Left lung (tissue), 10 donors: ENCODE measurements around the gene ABHD10. TPM values are rescaled to one million over a fixed set of nuclear protein-coding genes. Genes with fewer than 3 reads are reported as not detected.

Source experiments
- ATAC-seq: fragments of 200-7000 bp; cut with Tn5 transposase; one replicate; pipeline ENCODE4 v1.9.1; 2020; ENCODE audit warnings: moderate library complexity
- DNase-seq, 4 donors: peaks; one replicate each; pipeline ENCODE4 v3.0.0-alpha.2; 2013 to 2020
- H3K27ac ChIP-seq, 2 donors: fragments of 200-600 bp; sonication (generic) in 1 of 2; one replicate each; pipeline versions ENCODE4 v1.5.0 to v1.8.0; 2020 to 2021
- H3K27me3 ChIP-seq, 2 donors: fragments of 200-600 bp; sonication (generic) in 1 of 2; one replicate each; pipeline versions ENCODE4 v1.5.0 to v1.8.0; 2020 to 2021
- H3K36me3 ChIP-seq, 2 donors: fragments of 200-600 bp; sonication (generic) in 1 of 2; one replicate each; pipeline versions ENCODE4 v1.5.0 to v1.8.0; 2020 to 2021
- H3K4me1 ChIP-seq, 2 donors: fragments of 200-600 bp; one replicate each; pipeline ENCODE4 v1.8.0; 2021
- H3K4me3 ChIP-seq, 2 donors: fragments of 200-600 bp; sonication (generic) in 1 of 2; one replicate each; pipeline versions ENCODE4 v1.5.0 to v1.8.0; 2020 to 2021; ENCODE audit warnings: mild to moderate bottlenecking in 1 of 2
- H3K9me3 ChIP-seq, 2 donors: fragments of 200-600 bp; sonication (generic) in 1 of 2; one replicate each; pipeline versions ENCODE4 v1.5.0 to v1.8.0; 2020 to 2021
- intact Hi-C, 2 donors: fragments of 100-400 bp; cut with DNase I; formaldehyde crosslinking; loops; one replicate each; pipeline versions ENCODE4 v1.11.2 to v1.14.2; 2022
- polyA plus RNA-seq, 6 donors: library from polyadenylated mRNA; unstranded; fragments of 120-200 nt; gene quantifications; one replicate each; pipeline ENCODE4 v1.2.1, GENCODE V29; 2013; ENCODE audit not compliant: insufficient read length in 6 of 6
- total RNA-seq, 2 donors: library from RNA; stranded (reverse); fragmentation: NEBNext Ultra II Directional; extraction: Animal tissue kit (Norgen Biotek cat#: 25700); gene quantifications; one replicate each; pipeline ENCODE4 v1.2.1, GENCODE V29; 2021
- TF ChIP-seq, protein P1 (sequence below), 2 donors: fragments of 200-600 bp; sonication (generic) in 1 of 2; IDR thresholded peaks; one replicate each; pipeline versions ENCODE4 v1.5.0 to v1.8.0; 2021; ENCODE audit warnings: antibody characterized with exemption in 2 of 2
- donor health status: DM: no; HTN: yes; CAD: no.
- donor health status: DM: no; HTN: no; CAD: no.

Gene ABHD10
- total and polyA plus RNA-seq, 8 donors = 22.7 to 63.6 (median 52.1) TPM

DNA sequence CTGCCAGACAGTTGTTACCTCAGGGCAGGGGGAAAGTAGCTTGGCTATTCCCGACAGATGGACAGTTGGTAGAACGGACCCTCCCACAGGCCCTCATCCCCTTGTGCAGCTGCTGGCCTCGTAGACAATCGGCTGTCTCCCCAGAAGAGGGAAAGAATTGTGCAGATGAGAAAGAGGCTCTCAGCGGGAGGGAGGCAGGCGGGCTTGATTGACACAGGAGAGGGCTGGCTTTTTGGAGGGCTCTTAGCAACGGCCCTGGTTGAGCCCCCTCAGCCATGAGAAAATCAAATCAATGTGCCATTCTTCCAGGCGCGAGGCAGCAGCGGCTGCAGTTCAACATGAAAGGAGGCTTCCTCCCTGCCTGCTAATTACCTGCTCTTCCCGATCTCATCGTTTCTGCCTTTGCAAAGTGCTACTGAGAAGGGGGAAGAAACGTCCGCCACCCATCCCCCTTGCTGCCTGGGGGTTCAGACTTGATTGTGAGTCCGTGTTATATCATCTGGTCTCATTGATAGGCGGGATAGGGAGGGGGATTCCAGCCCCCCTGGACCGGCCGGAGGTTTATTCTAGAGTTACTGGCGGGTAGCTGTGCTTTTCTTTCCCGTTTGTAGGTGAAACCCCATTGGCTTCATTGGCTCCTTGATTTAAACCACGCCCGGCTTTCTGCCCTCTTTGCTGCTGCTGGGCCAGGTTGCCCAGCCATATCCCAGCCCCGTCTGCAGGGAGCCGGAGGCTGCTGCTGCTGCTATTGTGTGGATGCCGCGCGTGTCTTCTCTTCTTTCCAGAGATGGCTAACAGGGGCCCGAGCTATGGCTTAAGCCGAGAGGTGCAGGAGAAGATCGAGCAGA lies 20.0 kb downstream of the ABHD10 start, which contains the start of gene TAGLN3:
Gene TAGLN3 (plus strand): TSS at position 287 of the 848 bp plus-strand sequence. CDS start 501 bp downstream, at position 788.
- TF ChIP-seq, protein P1, sequence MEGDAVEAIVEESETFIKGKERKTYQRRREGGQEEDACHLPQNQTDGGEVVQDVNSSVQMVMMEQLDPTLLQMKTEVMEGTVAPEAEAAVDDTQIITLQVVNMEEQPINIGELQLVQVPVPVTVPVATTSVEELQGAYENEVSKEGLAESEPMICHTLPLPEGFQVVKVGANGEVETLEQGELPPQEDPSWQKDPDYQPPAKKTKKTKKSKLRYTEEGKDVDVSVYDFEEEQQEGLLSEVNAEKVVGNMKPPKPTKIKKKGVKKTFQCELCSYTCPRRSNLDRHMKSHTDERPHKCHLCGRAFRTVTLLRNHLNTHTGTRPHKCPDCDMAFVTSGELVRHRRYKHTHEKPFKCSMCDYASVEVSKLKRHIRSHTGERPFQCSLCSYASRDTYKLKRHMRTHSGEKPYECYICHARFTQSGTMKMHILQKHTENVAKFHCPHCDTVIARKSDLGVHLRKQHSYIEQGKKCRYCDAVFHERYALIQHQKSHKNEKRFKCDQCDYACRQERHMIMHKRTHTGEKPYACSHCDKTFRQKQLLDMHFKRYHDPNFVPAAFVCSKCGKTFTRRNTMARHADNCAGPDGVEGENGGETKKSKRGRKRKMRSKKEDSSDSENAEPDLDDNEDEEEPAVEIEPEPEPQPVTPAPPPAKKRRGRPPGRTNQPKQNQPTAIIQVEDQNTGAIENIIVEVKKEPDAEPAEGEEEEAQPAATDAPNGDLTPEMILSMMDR (IDR thresholded peaks at IDR 0.05) = no peak
- Histone ChIP-seq H3K4me3 (peak within 1 kb of the TSS; percentile 17 to 22), H3K9me3 (no peaks in the 10 kb centered on the region), H3K27me3 (peaks cover 5 to 33% of the 10 kb centered on the region in 2 donors), H3K27ac (no peak within 1 kb of the TSS), H3K36me3 (no peaks in the 10 kb centered on the region), H3K4me1 (peaks cover 0 to 12% of the 10 kb centered on the region in 2 donors)
- peak; percentile 95 for ATAC-seq
- intact Hi-C loops = no loop called here
- DNase-seq = peak in 2 of 4 donors; percentile 24 to 69

DNA sequence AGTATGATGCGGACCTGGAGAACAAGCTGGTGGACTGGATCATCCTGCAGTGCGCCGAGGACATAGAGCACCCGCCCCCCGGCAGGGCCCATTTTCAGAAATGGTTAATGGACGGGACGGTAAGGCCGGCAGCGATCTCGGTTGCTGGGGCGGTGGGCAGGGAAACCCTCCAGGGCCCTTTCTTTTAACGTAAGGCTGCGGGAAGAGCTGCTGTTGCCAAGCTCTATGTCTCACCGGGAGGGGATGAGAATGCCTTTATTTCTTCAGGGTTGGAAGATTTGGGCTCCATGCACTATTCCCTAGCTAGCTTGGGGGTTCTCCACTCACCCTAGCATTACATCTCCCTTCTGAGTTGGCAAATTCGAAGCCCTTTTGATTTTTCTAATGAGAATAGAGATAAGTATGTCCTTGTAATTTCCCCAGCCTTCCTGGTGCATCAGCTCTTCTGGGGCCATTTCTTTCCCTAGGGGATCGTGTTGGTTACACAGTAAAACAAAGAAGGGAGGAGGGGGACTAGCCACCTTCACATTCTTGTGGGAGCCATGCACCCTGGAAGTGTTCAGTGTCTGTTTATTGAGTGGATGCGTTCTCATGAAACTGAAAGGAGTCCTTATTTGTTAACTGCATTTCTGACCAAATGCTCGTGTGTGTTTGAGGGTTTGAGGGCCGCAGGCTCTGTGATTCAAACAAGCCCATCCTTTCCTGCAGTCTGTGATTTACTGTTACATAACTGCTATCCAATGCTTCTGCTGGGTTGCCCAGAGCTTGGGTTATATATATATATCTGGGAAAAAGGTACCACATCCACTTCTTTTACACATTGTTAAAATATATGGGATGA lies 20.9 kb downstream of the ABHD10 start:
- DNase-seq = no peak
- intact Hi-C loops = no loop called here
- Histone ChIP-seq H3K27me3 (peaks cover 5 to 33% of the 10 kb centered on the region in 2 donors), H3K9me3 (no peaks in the 10 kb centered on the region), H3K4me3 (peak overlapping the region in 1 of 2 donors; percentile 22), H3K27ac (no peak overlapping the region), H3K4me1 (peaks cover 0 to 12% of the 10 kb centered on the region in 2 donors), H3K36me3 (no peaks in the 10 kb centered on the region)
- no peak for ATAC-seq
- TF ChIP-seq, protein P1 (IDR thresholded peaks at IDR 0.05) = no peak

GRCh38 chr3:112000367-112000771 lies 21.5 kb downstream of the ABHD10 start:
- intact Hi-C loops = no loop called here
- DNase-seq (no peak), ATAC-seq (no peak)
- Histone ChIP-seq H3K27ac (no peak overlapping the region), H3K9me3 (no peaks in the 10 kb centered on the region), H3K4me1 (peaks cover 0 to 12% of the 10 kb centered on the region in 2 donors), H3K27me3 (peaks cover 5 to 33% of the 10 kb centered on the region in 2 donors), H3K36me3 (no peaks in the 10 kb centered on the region), H3K4me3 (no peak overlapping the region)
- TF ChIP-seq, protein P1 (IDR thresholded peaks at IDR 0.05) = no peak

- Histone ChIP-seq H3K9me3 (no peaks in the 10 kb centered on the region), H3K27ac (no peak overlapping the region), H3K4me1 (peaks cover 0 to 12% of the 10 kb centered on the region in 2 donors), H3K4me3 (no peak overlapping the region), H3K36me3 (no peaks in the 10 kb centered on the region), H3K27me3 (peaks cover 5 to 33% of the 10 kb centered on the region in 2 donors)
- no peak for DNase-seq
- TF ChIP-seq, protein P1 (IDR thresholded peaks at IDR 0.05) = no peak
- ATAC-seq = no peak
- intact Hi-C loops = no loop called here
Measured at GRCh38 chr3:112000966-112001365, 22.1 kb downstream of the ABHD10 start.
